ENCODE measurements around the gene ZKSCAN2.

ZKSCAN2 gene

GRCh38 chr16:25257470-25257955, at the start of gene ZKSCAN2:
Gene ZKSCAN2 (minus strand): TSS chr16:25257845. CDS start chr16:25257127, 718 bp downstream.
- peak; percentile 78 for DNase-seq

GRCh38 chr16:25299792-25300590, 42.3 kb upstream of the ZKSCAN2 start:
- DNase-seq: no peak

GRCh38 chr16:25298165-25298872, 40.7 kb upstream of the ZKSCAN2 start:
- DNase-seq: peak; percentile 15

GRCh38 chr16:25297151-25297787, 39.6 kb upstream of the ZKSCAN2 start:
- DNase-seq: no peak

GRCh38 chr16:25291580-25291979, 33.9 kb upstream of the ZKSCAN2 start:
- DNase-seq: no peak

GRCh38 chr16:25289466-25289865, 31.8 kb upstream of the ZKSCAN2 start:
- DNase-seq: no peak

GRCh38 chr16:25279491-25279890, 21.8 kb upstream of the ZKSCAN2 start:
- DNase-seq: no peak

- no peak for DNase-seq
Observed at GRCh38 chr16:25271421-25271820, 13.8 kb upstream of the ZKSCAN2 start.

- no peak for DNase-seq
Observed at GRCh38 chr16:25270577-25270976, 12.9 kb upstream of the ZKSCAN2 start.

- no peak for DNase-seq
Observed at GRCh38 chr16:25269879-25270278, 12.2 kb upstream of the ZKSCAN2 start.

GRCh38 chr16:25265968-25266367, 8.3 kb upstream of the ZKSCAN2 start:
- no peak for DNase-seq

- DNase-seq: no peak
Observed at GRCh38 chr16:25264597-25264996, 7.0 kb upstream of the ZKSCAN2 start.

GRCh38 chr16:25260416-25260815, 2.8 kb upstream of the ZKSCAN2 start:
- no peak for DNase-seq

- DNase-seq: no peak
Observed at GRCh38 chr16:25258861-25259179, 1.2 kb upstream of the ZKSCAN2 start.

GRCh38 chr16:25257956-25258860, 563 bp upstream of the ZKSCAN2 start:
- DNase-seq: peak; percentile 80

- DNase-seq: no peak
Observed at GRCh38 chr16:25256695-25257469, 763 bp downstream of the ZKSCAN2 start.

- no peak for DNase-seq
Observed at GRCh38 chr16:25253322-25253721, 4.3 kb downstream of the ZKSCAN2 start.

- no peak for DNase-seq
Observed at GRCh38 chr16:25250467-25250866, 7.2 kb downstream of the ZKSCAN2 start.

GRCh38 chr16:25235991-25236390, 21.7 kb downstream of the ZKSCAN2 start:
- no peak for DNase-seq

- no peak for DNase-seq
Observed at GRCh38 chr16:25228372-25228771, 29.3 kb downstream of the ZKSCAN2 start.

- no peak for DNase-seq
Observed at GRCh38 chr16:25224731-25225319, 32.8 kb downstream of the ZKSCAN2 start.
